GM12878 (cell line): ENCODE measurements around the gene VANGL1. TPM values are rescaled to one million over a fixed set of nuclear protein-coding genes. Genes with fewer than 3 reads are reported as not detected.

Experiments used
- ATAC-seq: fragments of 200-7000 bp; cut with Tn5 transposase; 3 replicates; pipeline ENCODE4 v1.9.1; 2020; ENCODE audit warnings: mild to moderate bottlenecking, moderate library complexity
- BruUV-seq: library from RNA; stranded (reverse); fragments of 400-500 nt; replicated peaks from 2 replicates; lab custom pipeline; 2021; lab: Mats Ljungman, UMichigan
- CTCF ChIA-PET: fragments of 300-600 bp; sonication (Branson Sonifier 250); formaldehyde crosslinking; extraction: SDS; loops from one replicate; lab custom pipeline; 2021; ENCODE audit warnings: inconsistent platforms; lab: Yijun Ruan, JAX
- POLR2A ChIA-PET: fragments of 350-600 bp; formaldehyde crosslinking; extraction: SDS; loops from one replicate; lab custom pipeline; 2021; ENCODE audit warnings: inconsistent platforms; lab: Charles Lee
- RAD21 ChIA-PET: fragments of 300-600 bp; sonication (Branson Sonifier 250); formaldehyde crosslinking; loops from one replicate; lab custom pipeline; 2023; ENCODE audit warnings: antibody characterized with exemption; ENCODE audit not compliant: unreplicated experiment; lab: Charles Lee
- SMC1A ChIA-PET: fragments of 300-600 bp; sonication (Branson Sonifier 250); formaldehyde crosslinking; loops from one replicate; lab custom pipeline; 2023; ENCODE audit not compliant: unreplicated experiment, uncharacterized antibody; lab: Charles Lee
- DNase-seq: peaks from one replicate; pipeline ENCODE4 v3.0.0-alpha.2; 2011; ENCODE audit warnings: low read depth, low spot score
- FAIRE-seq: peaks from 3 replicates; lab custom pipeline; 2011; peaks lifted over from hg19 to GRCh38; lab: Jason Lieb, UNC
- H2AFZ ChIP-seq: 2 replicates; pipeline ENCODE4 v1.6.0; 2011; ENCODE audit warnings: low read depth, low read length, control low read depth; ENCODE audit not compliant: control insufficient read depth
- H3K27ac ChIP-seq: 2 replicates; pipeline ENCODE4 v1.5.1; 2011; ENCODE audit warnings: control low read depth; ENCODE audit not compliant: control insufficient read depth, insufficient read depth
- H3K27me3 ChIP-seq, 2 experiments: replicated peaks in 1 of 2; 2 replicates each; pipeline versions ENCODE4 v1.6.0 to v1.6.1; 2011; ENCODE audit warnings: low read length in 1 of 2; ENCODE audit not compliant: control insufficient read depth in 2 of 2, insufficient read depth in 2 of 2
- H3K36me3 ChIP-seq, 2 experiments: 2 replicates each; pipeline ENCODE4 v1.5.1; 2011; ENCODE audit warnings: low read length in 1 of 2; ENCODE audit not compliant: control insufficient read depth in 2 of 2, insufficient read depth in 2 of 2
- H3K4me1 ChIP-seq: 2 replicates; pipeline ENCODE4 v1.6.1; 2011; ENCODE audit warnings: mild to moderate bottlenecking, low read length, moderate library complexity, mixed read lengths; ENCODE audit not compliant: control insufficient read depth, insufficient read depth
- H3K4me2 ChIP-seq: 2 replicates; pipeline ENCODE4 v1.6.0; 2011; ENCODE audit warnings: control low read depth; ENCODE audit not compliant: control insufficient read depth, insufficient read depth
- H3K4me3 ChIP-seq: fragments of 200-600 bp; sonication (generic); 2 replicates; pipeline ENCODE4 v1.5.1; 2016
- H3K79me2 ChIP-seq: 2 replicates; pipeline ENCODE4 v1.6.0; 2011; ENCODE audit warnings: low read length; ENCODE audit not compliant: control insufficient read depth, insufficient read depth
- H3K9ac ChIP-seq: 2 replicates; pipeline ENCODE4 v1.8.0; 2011; ENCODE audit warnings: low read length, control low read depth, mixed read lengths; ENCODE audit not compliant: control insufficient read depth, insufficient read depth
- H3K9me3 ChIP-seq: replicated peaks from 3 replicates; pipeline ENCODE4 v1.5.1; 2011; ENCODE audit warnings: mild to moderate bottlenecking, low read length; ENCODE audit not compliant: control insufficient read depth, insufficient read depth
- H4K20me1 ChIP-seq: 2 replicates; pipeline ENCODE4 v1.6.0; 2011; ENCODE audit not compliant: control insufficient read depth, insufficient read depth
- ATF2 ChIP-seq: IDR thresholded peaks from 2 replicates; pipeline ENCODE4 v1.6.1; 2012; ENCODE audit warnings: low read length, inconsistent platforms
- FOS ChIP-seq: IDR thresholded peaks from 3 replicates; pipeline ENCODE4 v1.6.1; 2011; ENCODE audit warnings: borderline replicate concordance; ENCODE audit not compliant: insufficient read length; ENCODE audit errors: extremely low read depth
- HDAC2 ChIP-seq: fragments of 200-600 bp; sonication (generic); IDR thresholded peaks from 2 replicates; pipeline ENCODE4 v1.6.1; 2017
- IKZF2 ChIP-seq, 2 experiments: fragments of 450-650 bp; IDR thresholded peaks; 2 replicates each; pipeline ENCODE4 v1.6.1; 2017; ENCODE audit warnings: mild to moderate bottlenecking in 2 of 2, moderate library complexity in 2 of 2
- NFYB ChIP-seq: IDR thresholded peaks from 2 replicates; pipeline ENCODE4 v1.6.1; 2011; ENCODE audit warnings: low read depth, mild to moderate bottlenecking, low read length, improper control_type of control experiment, moderate library complexity; ENCODE audit not compliant: insufficient read depth
- NR2F1 ChIP-seq: fragments of 450-650 bp; conservative IDR thresholded peaks from 2 replicates; pipeline ENCODE4 v1.6.1; 2017; ENCODE audit warnings: mild to moderate bottlenecking
- WGBS: methylation state at CpG from one replicate; pipeline ENCODE4 v1.1.6; 2016; ENCODE audit warnings: low lambda C conversion rate; ENCODE audit not compliant: insufficient replicate concordance, insufficient coverage; ENCODE audit errors: missing lambda C conversion rate; 5-methylcytosine and 5-hydroxymethylcytosine counted together
- in situ Hi-C: fragments of 300-500 bp; cut with MboI; formaldehyde crosslinking; loops from 9 replicates; pipeline ENCODE4 v1.14.3; 2018; ENCODE audit warnings: mixed read lengths
- intact Hi-C: fragments of 100-400 bp; cut with micrococcal nuclease; formaldehyde crosslinking; loops from one replicate; pipeline ENCODE4 v1.14.2; 2022; ENCODE audit not compliant: unreplicated experiment
- polyA plus RNA-seq, 11 experiments: library from polyadenylated mRNA; depleted of rRNA in 4 of 11; unstranded in 6 of 11; stranded (reverse) in 5 of 11; fragments of >200 nt; fragmentation: Nextera tagmentation in 4 of 11; fragmentation: Illumina TruSeq in 1 of 11; extraction: Ambion mirVana in 4 of 11; extraction: Trizol in 1 of 11; gene quantifications; 1 replicate in 1 of 11; 2 replicates in 10 of 11; pipeline versions ENCODE4 v1.2.1 to v1.2.3, GENCODE V29; 2011 to 2016; ENCODE audit warnings: inconsistent platforms in 2 of 11, missing spikeins in 2 of 11, low read depth in 1 of 11
- total RNA-seq, 4 experiments: library from RNA; depleted of rRNA in 3 of 4; stranded (reverse); fragments of >200 nt in 3 of 4; fragmentation: Illumina TruSeq in 1 of 4; extraction: Trizol in 1 of 4; gene quantifications; 2 replicates each; pipeline versions ENCODE4 v1.2.1 to v1.2.3, GENCODE V29; 2013 to 2021
- TF ChIP-seq, protein P1 (sequence below): fragments of 450-650 bp; IDR thresholded peaks from 2 replicates; pipeline ENCODE4 v1.6.1; 2017; ENCODE audit warnings: mild to moderate bottlenecking, low read depth, inconsistent platforms; ENCODE audit not compliant: poor library complexity, severe bottlenecking
- TF ChIP-seq, protein P2 (sequence below): IDR thresholded peaks from 2 replicates; pipeline ENCODE4 v1.6.1; 2012; ENCODE audit warnings: improper control_type of control experiment, low read depth, low read length; ENCODE audit not compliant: insufficient replicate concordance
- TF ChIP-seq, protein P3 (sequence below): fragments of 450-650 bp; IDR thresholded peaks from 2 replicates; pipeline ENCODE4 v1.6.1; 2016; ENCODE audit warnings: mild to moderate bottlenecking, moderate library complexity, borderline replicate concordance

Gene VANGL1
- total and polyA plus RNA-seq, 10 of the 15 experiments (the other 5 are each of a cell fraction or from before 2014, with no cell fraction given): 0.71 to 12.9 (median 6.3) TPM

DNA sequence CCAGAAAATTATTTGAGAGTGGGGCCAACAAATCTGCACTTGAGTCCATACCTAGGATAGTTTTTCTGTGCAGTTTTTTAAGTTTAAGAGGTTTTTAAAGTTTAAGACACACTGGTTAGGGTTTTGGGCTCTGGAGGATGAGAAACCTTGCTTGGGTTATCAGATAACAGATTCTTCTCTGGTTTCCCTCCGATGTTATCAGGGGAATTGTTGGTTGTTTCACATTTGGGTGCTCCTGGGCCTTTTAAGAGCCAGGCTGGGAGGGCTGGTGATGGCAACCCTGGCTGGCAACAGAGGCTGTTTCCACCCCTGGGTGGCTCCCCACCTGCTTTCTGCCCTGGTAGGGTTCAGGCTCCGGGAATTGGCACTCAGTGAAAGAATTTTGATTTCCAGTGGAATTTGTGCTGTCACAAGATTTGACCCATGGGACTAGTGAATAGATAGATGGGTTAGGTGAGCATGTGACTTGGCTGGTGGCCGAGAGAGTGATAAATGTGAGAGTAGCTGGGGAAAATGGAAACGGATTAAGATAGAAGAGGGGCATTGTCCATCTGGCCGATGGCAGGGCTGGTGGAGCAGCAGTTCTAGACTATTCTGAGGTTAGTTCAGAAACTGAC is 14.8 kb downstream of the VANGL1 start:
- WGBS: 97% methylated on average over 5 of the region's 5 CpGs
- RAD21 ChIA-PET: no interaction called here
- Histone ChIP-seq H2AFZ (no peak overlapping the region), H3K27me3 (no peaks in the 10 kb centered on the region), H3K4me3 (no peak overlapping the region), H3K79me2 (no peaks in the 10 kb centered on the region), H3K9me3 (no peaks in the 10 kb centered on the region; the same call in 2 of the 3 replicates), H3K4me1 (peaks cover 7% of the 10 kb centered on the region), H3K27ac (no peak overlapping the region), H3K4me2 (no peak overlapping the region), H4K20me1 (no peaks in the 10 kb centered on the region), H3K36me3 (peaks cover 3 to 9% of the 10 kb centered on the region in 2 experiments; a peak in 3 of 4 replicates), H3K9ac (no peak overlapping the region)
- DNase-seq (no peak), ATAC-seq (no peak), FAIRE-seq (no peak)
- BruUV-seq: no TSS peak
- CTCF ChIA-PET: no interaction called here
- POLR2A ChIA-PET: no interaction called here
- in situ Hi-C loops: no loop called here
- intact Hi-C loops: no loop called here
- SMC1A ChIA-PET: interaction anchor here (1.8 kb wide), 1 partner anchor 50 kb away, joined by 7 read pairs; no protein-coding TSS in a partner anchor
- TF ChIP-seq FOS (no peak), NFYB (no peak), IKZF2 (IDR thresholded peaks at IDR 0.05) (no peak), ATF2 (no peak), HDAC2 (no peak), NR2F1 (no peak)
- TF ChIP-seq, protein P1, sequence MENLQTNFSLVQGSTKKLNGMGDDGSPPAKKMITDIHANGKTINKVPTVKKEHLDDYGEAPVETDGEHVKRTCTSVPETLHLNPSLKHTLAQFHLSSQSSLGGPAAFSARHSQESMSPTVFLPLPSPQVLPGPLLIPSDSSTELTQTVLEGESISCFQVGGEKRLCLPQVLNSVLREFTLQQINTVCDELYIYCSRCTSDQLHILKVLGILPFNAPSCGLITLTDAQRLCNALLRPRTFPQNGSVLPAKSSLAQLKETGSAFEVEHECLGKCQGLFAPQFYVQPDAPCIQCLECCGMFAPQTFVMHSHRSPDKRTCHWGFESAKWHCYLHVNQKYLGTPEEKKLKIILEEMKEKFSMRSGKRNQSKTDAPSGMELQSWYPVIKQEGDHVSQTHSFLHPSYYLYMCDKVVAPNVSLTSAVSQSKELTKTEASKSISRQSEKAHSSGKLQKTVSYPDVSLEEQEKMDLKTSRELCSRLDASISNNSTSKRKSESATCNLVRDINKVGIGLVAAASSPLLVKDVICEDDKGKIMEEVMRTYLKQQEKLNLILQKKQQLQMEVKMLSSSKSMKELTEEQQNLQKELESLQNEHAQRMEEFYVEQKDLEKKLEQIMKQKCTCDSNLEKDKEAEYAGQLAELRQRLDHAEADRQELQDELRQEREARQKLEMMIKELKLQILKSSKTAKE: no peak
- TF ChIP-seq, protein P2, sequence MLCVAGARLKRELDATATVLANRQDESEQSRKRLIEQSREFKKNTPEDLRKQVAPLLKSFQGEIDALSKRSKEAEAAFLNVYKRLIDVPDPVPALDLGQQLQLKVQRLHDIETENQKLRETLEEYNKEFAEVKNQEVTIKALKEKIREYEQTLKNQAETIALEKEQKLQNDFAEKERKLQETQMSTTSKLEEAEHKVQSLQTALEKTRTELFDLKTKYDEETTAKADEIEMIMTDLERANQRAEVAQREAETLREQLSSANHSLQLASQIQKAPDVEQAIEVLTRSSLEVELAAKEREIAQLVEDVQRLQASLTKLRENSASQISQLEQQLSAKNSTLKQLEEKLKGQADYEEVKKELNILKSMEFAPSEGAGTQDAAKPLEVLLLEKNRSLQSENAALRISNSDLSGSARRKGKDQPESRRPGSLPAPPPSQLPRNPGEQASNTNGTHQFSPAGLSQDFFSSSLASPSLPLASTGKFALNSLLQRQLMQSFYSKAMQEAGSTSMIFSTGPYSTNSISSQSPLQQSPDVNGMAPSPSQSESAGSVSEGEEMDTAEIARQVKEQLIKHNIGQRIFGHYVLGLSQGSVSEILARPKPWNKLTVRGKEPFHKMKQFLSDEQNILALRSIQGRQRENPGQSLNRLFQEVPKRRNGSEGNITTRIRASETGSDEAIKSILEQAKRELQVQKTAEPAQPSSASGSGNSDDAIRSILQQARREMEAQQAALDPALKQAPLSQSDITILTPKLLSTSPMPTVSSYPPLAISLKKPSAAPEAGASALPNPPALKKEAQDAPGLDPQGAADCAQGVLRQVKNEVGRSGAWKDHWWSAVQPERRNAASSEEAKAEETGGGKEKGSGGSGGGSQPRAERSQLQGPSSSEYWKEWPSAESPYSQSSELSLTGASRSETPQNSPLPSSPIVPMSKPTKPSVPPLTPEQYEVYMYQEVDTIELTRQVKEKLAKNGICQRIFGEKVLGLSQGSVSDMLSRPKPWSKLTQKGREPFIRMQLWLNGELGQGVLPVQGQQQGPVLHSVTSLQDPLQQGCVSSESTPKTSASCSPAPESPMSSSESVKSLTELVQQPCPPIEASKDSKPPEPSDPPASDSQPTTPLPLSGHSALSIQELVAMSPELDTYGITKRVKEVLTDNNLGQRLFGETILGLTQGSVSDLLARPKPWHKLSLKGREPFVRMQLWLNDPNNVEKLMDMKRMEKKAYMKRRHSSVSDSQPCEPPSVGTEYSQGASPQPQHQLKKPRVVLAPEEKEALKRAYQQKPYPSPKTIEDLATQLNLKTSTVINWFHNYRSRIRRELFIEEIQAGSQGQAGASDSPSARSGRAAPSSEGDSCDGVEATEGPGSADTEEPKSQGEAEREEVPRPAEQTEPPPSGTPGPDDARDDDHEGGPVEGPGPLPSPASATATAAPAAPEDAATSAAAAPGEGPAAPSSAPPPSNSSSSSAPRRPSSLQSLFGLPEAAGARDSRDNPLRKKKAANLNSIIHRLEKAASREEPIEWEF: no peak
- TF ChIP-seq, protein P3, sequence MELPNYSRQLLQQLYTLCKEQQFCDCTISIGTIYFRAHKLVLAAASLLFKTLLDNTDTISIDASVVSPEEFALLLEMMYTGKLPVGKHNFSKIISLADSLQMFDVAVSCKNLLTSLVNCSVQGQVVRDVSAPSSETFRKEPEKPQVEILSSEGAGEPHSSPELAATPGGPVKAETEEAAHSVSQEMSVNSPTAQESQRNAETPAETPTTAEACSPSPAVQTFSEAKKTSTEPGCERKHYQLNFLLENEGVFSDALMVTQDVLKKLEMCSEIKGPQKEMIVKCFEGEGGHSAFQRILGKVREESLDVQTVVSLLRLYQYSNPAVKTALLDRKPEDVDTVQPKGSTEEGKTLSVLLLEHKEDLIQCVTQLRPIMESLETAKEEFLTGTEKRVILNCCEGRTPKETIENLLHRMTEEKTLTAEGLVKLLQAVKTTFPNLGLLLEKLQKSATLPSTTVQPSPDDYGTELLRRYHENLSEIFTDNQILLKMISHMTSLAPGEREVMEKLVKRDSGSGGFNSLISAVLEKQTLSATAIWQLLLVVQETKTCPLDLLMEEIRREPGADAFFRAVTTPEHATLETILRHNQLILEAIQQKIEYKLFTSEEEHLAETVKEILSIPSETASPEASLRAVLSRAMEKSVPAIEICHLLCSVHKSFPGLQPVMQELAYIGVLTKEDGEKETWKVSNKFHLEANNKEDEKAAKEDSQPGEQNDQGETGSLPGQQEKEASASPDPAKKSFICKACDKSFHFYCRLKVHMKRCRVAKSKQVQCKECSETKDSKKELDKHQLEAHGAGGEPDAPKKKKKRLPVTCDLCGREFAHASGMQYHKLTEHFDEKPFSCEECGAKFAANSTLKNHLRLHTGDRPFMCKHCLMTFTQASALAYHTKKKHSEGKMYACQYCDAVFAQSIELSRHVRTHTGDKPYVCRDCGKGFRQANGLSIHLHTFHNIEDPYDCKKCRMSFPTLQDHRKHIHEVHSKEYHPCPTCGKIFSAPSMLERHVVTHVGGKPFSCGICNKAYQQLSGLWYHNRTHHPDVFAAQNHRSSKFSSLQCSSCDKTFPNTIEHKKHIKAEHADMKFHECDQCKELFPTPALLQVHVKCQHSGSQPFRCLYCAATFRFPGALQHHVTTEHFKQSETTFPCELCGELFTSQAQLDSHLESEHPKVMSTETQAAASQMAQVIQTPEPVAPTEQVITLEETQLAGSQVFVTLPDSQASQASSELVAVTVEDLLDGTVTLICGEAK: no peak
